HG02870 (cell line): ENCODE measurements around the gene DOCK9.

ENCODE experiments used
- ATAC-seq: cut with Tn5 transposase; IDR thresholded peaks from one replicate; pipeline ENCODE4 v1.9.1; 2021; ENCODE audit warnings: mild to moderate bottlenecking, moderate library complexity; ENCODE audit not compliant: unreplicated experiment

The DOCK9 gene

DNA sequence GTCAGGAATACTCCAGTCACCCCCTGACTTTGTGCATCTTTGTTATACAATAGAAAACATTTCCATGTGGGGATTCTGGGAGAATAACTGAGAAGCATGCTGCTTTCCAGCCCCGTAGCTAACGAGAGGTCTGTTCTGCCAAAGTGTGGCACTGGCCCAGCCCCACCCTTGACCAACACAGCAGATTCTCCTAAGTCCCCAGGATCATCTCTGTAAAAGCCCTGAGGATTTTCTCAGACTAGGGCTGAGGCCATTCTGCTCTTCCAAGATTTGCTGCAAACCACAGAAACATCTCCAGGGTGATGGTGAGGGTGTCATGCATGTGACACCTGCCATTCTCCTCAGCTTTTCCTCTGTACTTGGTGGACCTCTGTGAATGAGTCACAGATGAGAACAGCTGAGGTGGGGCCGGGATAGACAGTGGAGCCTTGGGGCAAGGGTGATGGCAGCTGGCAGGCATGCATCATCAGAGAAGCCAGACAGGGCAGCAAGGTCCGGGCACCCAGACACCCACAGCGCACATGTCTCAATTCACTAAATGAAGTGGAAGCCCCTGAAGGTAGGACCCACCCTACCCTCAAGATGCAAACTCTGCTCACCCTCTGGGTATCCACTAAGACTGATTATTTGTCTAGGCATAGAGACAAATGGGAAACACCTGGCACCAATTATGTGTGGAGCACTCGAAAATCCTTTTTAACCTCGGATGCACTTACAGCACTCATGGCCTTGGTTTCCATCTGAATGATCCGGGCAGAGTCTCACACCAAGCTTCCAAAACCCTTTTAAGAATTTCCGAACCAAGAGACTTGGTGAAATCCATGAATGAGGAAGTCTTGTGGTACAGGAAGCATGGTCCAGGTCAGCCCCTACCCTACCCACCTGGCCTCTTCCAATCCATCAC lies 20.1 kb upstream of the DOCK9 start:
- ATAC-seq, result no peak

DNA sequence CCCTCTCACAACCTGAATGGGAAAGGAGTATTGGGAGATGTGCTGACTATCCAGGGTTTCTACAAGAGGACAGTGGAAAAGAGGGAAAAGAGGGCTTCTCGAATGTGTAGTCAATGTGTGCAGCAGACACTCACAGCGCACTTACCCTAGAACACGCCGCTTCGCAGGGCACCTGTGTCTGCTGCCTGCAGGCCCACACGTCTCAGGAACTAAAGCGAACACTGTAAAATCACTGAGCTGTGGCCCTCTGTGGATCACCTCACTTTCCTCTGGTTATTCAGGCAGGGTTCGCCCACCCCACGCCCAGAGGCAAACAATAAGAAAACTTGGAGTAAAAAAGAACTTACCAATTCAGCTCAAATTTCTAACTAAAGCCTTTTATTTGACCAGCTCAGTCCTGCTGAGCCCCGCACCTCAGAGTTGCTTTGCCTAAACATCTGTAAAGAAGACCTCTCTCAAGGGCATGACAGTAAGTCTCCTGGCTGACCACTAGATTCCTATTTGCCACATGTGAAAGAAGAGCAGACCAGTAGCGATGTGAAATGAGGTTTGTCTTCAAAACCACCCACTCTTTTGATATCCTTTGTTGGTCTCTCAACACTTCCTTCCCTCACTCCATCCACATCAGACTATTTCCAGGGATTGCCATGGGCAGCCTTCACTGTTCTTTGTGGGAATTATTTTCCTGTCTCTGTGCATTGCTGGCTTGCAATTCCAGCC lies 19.3 kb upstream of the DOCK9 start:
- ATAC-seq, result no peak

DNA sequence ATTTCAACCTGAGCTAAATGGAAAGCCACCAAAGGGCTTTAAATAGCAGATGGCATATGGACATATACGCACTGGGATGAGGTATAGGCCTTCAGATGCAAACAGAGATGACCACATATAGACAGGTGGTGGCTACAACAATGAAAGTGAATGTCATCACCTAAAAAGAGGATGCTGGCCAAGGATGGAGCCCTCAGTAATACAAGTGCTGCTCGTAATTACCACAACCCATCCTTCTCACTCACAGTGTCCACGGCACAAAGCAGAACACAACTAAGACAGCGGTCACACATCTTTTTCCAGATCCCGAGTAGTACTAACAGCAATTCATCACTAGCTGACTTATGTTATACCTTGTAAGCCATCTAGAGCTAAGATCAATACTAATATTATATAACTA lies 18.2 kb upstream of the DOCK9 start:
- no peak for ATAC-seq

DNA sequence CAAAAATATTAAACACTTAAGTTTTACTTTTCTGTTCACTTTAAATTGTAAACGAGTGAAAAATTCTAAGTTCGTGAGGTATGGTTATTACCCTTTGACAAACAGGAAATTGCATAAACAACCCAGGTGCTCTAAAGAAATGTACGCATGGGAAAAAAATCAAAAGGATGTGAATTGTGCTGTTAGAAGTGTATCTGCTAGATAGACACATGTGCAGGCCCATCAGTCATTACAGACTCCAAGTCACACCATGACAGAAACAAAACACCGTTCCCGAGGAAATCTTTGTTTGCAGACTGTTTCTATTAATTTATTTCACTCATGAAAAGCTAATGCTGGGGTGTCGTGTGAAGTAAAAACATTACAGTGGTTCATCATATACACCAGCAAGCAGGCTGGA lies 17.0 kb upstream of the DOCK9 start:
- ATAC-seq, result no peak

DNA sequence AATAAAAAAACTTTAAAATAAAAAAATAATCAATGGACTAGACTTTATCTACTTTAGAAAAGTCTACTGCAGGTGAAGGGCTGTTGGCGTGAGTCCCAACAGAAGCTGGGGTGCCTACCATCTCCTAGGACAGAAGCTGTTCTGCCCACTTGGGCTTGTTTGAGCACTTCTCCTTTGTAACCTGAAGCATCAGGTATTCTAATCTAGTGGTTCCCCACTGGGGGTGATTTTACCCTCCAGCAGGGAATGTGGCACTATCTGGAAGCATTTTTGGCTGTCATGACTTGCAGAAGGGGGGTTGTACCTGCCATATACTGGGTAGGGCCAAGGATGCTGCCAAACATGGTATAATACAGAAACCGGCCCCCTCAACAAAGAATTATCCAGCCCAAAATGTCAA lies 16.2 kb upstream of the DOCK9 start:
- no peak for ATAC-seq

DNA sequence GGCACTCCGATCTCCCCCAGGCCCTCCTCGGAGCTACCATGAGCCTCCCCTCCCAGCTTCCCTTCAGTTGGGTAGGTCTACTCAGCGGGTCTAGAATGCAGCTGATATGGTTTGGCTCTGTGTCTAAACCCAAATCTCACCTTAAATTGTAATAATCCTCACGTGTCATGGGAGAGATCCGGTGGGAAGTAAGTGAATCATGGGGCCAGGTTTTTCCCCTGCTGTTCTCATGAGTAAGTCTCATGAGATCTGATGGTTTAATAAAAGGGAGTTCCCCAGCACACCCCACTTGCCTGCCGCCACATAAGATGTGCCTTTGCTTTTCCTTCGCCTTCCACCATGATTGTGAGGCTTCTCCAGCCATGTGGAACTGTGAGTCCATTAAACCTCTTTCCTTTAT lies 14.5 kb upstream of the DOCK9 start:
- ATAC-seq, result no peak

DNA sequence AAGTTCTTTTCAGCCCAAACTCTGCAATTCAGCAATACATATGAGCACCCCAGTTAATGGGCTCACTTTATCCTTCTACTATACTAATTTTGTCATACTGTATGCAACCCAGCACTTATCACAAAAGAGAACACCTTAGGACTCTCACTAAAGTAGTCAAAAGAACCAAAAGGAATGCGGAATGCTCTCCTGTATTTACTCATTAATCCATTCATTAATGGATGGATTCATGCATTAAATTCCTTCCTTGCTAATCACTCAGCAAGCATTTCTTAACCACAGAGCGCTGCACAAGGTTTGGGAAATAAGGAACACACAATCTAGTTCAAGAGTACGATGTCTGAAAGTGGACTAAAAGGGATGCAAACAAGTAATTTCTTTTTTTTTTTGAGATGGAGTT lies 12.8 kb upstream of the DOCK9 start:
- no peak for ATAC-seq

DNA sequence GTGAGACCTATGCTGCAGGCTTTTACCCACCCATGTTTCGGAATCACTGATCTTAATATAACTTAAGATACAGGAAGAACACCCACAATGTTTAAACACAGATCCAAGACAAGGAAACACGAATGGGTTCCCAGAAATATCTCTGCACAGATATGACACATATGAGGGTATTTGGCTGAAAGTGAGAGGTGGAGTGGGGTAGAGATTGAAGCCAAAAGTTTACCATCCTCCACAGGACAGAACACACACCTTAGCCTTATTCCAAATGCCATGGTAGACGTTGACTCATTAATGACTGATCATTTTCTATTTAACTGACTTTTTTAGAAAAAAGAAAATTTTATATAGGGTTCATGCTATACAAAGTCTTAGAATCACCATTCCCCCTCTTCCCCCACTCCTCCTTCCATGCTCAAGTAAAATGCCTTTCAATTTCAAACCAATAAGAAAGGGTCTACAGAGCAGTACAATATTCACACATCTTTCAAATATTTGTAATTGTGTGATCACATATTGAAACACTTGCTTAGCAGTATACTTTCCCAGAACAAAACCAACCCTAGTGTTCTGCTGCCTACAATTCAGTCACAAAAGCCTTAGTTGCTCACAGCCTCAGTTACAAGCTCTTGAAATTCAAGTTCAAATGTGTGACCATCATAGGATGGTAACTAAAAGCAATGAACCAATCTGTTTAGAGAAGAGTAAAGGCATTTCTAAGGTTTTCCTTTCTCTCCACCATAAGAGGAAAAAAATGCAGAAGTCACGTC lies 11.8 kb upstream of the DOCK9 start:
- no peak for ATAC-seq

DNA sequence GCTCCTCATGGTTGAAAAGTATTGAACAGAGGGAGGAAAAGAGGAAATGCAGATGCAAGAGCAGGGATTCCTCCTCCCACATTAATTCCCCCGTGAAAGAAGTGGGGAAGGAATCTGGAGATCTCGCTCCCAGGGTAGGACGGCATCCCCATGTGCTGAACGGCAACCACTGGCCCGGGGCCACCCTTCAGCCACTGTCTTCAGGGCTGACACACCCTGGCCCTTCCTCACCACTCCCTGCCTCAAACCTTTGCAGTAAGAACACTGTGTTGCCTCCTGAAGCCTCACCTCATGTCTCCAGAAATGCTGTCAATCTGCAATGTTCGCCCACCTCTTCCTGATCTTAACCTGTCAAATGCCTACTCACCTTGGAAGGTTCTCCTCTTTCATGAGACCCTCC lies 10.9 kb upstream of the DOCK9 start:
- no peak for ATAC-seq

DNA sequence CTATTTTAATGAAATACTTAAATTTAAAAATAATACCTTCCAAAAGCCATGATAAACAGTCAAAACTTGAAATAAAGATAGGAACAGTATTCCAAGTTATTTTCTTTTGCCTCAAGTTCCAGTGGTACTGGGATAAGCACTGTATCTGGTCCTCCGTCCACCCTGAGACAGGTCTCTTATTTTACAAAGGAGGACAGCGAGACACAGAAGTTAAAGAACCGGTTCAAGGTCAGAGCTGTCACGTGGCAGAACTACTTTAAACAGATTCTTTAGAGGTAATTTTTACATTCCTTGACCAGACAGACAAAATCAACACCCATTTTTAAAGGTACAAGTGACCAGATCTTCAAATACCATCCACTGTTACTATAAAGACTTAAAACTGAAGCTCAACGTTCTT lies 10.4 kb upstream of the DOCK9 start:
- ATAC-seq, result no peak

DNA sequence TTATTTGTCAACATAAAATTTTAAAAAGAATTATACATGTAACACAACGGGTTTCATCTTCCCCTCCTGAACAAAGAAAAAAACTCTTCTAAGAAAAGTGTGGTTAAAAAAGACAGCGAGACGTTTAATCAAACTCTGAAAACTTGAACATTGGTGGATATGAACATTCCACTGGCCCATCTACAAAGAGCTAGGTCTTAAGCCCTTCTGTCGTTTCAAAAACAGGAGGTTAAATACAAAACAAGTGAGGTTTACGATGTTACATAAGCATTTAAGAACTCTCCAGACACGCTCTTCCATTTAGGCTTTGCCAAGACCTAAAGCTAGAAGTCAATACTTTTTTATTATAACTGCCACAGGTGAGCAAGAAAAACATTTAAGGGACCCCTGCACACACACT lies 9.4 kb upstream of the DOCK9 start:
- no peak for ATAC-seq

DNA sequence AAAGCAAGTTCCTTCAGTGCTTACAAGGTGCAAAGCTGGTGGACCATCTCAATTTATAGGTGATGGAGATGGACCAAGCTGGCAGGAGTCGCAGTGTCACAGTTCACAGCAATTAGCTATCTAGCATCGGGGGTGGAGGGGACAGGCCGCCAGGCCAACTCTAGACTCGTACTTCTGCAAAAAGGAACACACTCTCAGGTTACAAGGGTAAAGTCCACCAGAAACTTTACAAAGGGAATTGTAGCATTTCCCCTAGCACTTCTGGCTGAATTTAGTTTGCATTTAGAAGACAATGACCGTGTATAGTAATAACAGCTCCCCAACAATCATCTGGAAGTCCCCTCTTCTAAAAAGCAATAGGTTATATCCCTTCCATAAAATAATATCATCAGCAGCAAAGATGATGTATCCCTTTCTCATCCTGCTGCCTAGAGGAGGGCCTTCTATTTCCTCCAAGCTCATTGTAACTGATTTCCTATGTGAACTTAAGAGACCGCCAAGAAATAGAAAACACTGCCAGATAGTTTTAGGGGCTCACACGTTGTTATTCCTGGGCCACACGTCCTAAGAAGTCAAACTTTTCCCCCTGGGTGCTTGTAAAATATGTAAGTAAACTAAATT lies 8.5 kb upstream of the DOCK9 start:
- no peak for ATAC-seq

DNA sequence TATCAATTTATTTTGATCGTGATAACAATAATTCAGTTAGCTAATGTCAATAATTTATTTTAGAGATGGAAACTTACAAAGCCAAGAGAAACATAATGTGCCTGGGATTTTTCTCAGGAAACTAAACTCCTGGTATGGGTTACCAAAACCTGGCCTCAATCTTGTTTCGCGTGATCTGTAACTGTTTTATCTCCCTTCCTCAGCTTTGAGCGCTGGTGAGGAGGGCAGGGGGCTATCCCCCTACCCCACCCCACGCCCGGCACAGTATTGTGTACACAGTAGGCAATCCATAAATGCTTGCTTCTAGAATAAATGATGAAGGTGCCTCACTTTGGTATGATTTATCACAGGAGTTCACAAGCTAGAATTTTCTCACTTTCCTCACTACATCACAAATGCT lies 7.7 kb upstream of the DOCK9 start:
- ATAC-seq, result no peak

DNA sequence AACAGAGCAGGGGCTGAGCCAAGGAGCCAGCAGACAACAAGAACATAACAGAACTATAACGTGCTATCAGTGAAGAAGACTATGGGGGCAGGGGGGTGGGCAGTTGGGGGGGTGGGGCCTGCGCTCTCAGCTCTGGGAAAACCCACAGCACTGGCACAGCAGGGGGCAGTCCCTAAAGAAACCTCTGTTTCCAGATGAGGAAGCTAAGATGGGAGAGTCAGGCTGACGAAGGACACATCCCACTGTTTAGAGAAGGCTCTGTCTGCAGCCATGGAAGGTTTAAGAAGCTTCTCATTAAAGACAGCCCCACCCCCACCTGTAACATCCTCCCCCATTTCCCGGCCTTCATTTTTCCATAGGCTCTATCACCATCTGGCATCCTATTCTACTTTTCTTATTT lies 7.1 kb upstream of the DOCK9 start:
- no peak for ATAC-seq

DNA sequence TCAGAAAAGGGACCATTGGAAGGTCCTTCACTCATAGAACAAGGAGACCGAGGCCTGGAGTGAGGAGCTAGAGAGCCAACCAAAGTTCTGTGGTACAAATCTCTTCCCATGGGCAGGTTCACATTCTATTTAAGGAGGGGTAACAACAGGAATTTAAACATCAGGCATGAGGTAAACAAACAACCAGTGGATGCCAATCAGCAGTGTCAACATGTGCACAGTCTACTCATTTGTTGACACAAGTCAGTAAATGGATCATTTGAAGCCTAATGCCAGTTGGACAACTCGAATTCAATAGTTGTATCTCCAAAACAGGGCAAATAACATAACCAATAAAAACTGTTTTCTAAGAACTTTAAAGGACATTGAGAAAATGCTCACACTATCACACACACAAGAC lies 6.3 kb upstream of the DOCK9 start:
- ATAC-seq, result no peak

DNA sequence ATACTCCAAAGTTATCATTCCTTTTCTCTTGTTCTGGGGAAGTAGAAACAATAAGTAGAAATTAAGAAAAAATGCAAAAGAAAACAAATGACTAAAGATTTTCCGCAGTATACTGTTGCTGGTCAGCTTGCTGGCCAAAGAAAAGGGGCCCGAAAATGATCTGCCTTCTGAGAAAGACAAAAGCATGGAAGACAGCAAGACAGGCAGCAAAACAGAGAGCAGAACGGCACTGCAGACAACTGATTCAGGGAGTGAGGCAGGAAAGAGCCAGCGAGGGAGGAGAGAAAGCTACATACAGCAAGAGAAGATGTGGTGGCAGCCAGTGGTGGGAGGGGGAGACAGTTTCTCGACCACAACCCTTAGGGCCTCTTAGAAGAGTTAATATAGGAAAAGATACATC lies 5.3 kb upstream of the DOCK9 start:
- no peak for ATAC-seq

DNA sequence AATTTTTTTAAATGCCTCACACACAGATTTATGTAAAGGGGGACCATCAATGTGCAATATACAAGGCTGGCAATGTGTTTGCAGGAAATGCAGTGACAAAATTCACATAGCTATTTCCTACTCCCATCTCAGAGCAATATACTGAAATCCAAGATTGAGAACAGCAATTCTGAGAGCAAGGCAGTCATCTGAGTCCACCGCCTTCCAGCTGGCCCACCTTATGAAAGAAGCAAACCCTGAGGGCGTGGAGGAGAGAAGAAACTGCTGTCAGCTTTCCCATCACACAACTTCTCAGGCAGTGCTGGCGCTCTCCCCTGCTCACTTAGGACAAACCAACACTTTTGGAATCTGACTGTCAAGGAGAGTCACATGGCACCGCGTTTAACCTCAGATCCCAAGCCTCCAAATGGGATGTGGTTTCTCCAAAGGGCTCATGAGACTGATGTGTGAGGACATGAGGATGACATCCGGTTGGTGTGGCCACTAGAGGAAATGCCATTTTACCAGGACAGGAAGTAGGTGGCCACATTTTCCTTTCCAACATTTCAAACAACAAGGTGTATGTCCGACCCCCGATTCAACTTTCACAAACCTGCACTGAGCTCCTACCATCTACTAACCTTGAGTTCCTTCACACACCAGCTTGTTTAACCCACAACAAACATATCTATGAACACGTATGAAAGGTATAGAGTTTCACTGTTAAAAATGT lies 3.7 kb upstream of the DOCK9 start:
- ATAC-seq, result no peak

DNA sequence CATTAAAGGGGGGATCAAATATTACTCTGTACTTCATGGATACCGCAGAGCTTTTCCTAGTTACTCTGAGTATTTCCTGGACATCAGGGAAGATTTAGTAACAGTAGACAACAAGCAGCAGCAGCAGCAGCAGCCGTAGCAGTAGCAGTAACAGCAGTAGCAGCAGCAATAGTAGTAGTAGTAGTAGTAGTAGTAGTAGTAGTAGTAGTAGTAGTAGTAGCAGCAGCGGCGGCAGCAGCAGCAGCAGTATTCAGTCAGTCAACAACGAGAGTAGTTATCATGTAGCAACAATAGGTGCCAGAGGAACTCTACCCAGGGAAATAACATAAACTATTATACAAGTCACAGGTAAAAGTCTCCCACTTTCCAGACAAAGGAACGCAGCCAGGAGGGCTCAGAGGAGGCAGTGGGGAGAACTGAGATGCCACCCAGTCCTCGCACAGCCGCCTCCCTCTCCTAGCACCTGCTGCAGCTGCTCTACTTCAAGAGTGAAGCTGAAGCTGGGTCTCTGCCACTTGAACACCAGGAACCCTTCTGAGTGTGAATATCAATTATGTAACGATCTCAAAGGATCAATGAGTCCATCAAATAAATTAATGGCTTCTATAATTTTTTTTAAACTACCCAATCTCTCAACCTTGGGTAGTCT lies 1.3 kb upstream of the DOCK9 start:
- no peak for ATAC-seq

DNA sequence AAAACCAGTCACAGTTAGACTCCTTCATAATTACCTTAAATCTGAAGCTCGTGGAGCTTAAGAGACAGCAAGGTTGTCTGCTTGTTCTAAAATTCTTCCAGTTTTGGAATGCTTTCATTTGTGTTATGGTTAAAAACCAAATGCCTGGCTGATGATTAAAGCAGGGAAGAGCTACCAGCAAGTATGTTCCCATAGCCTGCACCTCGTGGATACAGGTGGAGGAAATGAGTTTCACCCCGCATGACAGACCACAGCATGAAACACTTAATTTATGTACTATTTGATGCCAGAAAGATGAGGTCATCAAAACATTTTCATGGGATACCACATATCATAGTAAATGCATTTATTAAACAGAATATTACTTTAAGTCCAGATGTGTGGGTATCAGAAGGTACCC lies 416 bp upstream of the DOCK9 start:
- no peak for ATAC-seq

DNA sequence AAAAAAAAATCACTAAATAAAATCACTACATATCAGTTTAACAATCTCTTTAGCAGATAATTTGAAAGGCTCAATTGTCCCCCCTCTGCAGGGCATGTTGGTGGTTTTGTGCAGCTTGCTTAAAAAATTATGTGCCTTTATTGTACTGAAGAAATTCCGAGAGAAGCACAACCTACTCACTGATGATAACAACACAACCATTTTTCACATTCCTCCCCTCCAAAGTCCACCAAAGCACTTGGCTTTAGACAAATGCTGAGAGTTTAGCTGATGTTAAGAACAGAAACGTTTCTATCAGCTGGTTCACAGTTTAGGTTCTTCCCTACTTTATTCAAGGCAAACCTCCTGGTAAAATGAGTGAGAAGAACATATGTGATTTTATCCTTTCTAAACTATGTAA lies 923 bp downstream of the DOCK9 start:
- no peak for ATAC-seq
